Stimulated activated CD8-positive, alpha-beta memory T cell treated with anti-CD3 and anti-CD28 coated beads, Interleukin-15, amount 100 ng/mL, for 1 hour (primary cell): ENCODE results near the gene KCTD11.
A peak's percentile ranks its signal among the peaks of the same experiment; 100 is the strongest.
"Not testable (repeated sequence)": the region's sequence is repeated elsewhere in the genome, so short reads cannot be mapped to it uniquely, and the experiment has no call there.

Experiments
- DNase-seq: peaks from one replicate; pipeline ENCODE4 v3.0.0-alpha.2; 2020; ENCODE audit warnings: low read depth

Gene KCTD11

DNA sequence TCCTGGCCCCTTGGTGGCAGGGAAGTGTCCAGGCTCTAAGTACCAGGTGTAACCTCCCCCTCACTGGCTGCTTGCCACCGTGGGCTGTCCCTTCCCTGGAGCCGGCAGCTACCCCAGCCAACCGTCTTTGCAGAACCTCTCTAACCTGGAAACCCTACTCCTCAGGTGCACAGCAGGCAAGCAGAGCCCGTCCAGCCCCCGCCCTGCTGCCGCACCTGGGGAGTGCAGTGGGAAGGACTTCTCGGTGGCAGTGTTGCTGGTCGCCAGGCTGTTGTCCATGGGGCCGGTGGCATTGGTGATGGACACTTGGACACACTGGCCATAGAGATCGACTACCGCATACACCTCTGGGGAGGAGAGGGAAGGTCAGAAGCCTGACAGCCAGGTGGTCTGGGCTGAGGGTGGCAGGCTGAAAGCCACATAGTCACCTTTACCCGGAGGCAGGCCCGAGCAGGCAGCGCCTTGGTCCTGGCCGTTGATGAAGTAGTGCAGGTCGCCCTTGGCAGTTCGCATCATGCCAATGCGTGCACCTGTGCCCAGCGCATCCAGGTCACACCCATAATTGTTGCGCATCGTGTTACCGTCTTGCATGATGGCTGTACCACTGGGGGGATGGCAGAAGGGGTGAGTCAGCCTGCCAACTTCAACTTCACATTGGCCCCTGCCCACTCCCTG lies 29.3 kb upstream of the KCTD11 start:
- DNase-seq: no peak

DNA sequence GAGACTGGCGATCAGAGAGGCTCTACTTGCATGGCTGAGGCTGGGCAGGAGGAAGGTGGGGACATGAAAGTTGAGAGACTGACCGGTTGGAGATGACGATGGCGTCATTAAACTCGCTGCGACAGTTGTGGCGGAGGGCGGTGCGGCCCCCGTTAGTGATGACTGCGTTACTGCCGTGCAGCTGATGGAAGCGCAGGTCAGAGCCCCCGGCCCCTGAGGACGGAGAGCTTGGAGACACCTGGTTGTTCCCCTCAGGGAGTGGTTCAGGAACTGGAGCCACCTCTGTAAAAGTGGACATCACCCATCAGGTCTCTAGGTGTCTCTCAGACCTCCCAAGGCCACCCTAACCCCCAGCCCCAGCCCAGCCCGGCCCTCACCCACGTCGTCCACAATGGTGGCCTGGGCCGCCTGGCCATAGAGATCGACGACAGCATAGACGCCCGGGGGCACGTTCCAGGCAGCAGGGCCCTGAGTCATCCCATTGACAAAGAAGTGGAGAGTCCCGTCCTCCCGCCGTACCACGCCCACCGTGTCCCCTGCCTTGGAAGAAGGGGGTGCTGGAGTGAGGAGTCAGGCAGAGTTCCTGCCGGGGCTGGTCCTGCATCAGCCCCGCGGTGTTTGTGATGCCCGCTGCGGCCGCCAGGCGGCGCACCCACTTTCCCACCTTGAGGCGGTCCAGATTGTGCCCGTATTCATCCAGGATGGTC lies 28.1 kb upstream of the KCTD11 start:
- peak; percentile 45 for DNase-seq

DNA sequence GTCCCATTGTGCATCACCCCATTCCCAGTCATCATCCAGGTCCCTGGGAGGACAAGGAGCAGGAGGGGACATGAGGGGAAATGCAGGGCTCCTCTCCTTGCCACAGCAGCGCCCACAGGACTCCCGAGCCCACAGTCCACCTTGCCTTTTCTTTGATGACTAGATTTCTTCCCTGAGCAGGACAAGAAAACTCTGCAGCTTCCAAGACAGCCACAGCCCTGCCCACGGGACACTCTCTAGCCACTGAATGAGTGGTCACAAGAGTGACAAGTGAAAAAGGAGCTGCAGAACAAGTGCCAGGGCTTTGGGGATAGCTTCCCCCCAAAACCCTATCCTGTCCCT lies 27.6 kb upstream of the KCTD11 start:
- DNase-seq: no peak

DNA sequence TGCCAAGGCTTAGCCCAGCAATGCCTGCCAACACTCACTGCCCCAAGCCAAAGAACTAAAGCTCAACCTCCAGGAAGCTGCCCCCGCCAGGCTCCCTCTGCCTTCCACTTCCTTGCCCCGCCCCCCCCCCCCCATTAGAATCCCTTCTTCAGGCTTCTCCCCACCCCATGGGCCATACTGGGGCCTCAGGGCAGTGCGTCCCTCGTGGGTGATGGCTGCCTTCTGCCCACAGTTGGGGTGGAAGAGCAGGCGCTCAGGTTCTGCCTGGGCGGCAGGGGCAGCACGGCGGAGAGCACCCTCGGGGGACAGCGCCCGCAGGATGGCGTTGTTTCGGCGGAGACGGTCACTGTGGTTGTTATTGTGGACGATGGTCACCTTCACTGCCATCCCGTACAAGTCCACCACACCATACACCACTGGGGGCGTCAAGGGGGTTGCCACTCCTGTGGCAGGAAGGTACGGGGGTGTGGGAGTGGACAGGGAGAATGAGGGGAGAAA lies 26.9 kb upstream of the KCTD11 start:
- DNase-seq: no peak

DNA sequence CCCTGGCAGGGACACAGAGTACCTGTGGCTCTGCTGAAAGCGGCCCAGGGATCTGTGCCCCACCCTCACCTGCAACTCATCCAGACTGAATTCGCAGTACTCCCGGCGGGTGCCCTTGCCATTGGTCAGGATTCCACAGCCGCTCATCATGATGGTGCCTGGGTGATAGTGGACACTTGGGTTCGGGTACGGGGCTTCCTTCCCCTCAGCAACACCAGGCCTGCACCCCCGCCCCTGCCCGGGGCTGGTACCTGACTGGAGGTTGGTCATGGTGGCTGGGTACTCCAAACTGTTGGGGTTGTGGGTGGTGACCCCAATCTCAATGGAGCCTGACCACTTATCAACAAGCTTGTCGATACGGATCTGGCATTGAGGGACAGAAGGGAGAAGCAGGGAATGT lies 25.8 kb upstream of the KCTD11 start:
- no peak for DNase-seq

DNA sequence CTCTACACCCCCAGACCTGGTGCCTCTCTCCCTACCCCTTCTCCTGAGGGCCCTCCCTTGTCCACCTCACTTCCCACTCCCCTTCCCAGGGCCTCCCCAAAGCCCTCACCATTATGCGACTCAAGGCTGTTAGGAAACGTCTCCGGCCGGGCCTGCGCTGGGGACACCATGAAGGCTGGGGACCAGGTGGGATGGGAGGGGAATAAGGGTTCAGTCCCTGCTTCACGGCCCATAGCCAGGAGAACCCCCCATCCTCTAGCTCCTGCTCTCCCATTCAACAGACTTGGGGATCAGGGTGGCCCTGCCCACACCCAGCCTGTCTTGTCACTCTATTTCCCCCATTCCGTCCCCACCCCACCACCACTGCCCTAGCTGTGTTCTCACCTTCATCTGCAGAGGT lies 24.9 kb upstream of the KCTD11 start:
- DNase-seq: no peak

DNA sequence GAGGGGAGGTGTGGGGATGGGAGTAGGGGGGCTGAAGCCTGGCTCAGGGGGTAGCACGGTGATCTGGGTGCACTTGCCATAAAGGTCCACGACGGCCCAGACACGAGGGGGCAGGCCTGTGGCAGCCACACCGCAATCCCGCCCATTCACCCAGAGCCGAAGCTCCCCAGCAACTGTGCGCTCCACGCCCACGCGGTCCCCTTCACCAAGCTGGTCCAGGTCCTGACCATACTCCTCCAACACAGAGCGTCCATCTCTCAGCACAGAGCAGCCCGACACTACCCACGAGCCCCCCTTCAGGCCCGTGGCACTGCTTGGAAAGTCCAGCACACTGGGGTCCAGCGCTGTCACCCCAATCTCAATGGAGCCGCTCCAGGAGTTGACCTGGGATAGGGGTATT lies 24.5 kb upstream of the KCTD11 start:
- DNase-seq: no peak

DNA sequence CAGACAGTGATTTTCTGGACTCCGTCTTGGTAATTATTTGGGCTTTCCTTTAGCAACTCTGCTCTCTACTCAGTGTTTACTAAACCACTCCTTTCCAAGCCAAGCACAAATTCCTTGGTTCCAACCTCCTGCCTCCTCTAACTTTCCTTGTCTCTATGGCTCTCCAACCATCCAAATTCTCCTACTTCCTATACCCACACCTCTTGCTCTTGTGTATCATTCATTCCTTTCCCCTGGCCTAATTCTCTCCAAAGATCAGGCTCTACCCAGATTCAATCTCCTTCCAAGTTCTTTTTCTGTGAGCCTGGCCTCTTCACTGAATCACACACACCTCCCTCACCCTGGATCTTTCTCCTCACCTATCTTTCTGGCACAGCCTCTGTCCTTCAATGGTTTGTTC lies 24.0 kb upstream of the KCTD11 start:
- DNase-seq: no peak

DNA sequence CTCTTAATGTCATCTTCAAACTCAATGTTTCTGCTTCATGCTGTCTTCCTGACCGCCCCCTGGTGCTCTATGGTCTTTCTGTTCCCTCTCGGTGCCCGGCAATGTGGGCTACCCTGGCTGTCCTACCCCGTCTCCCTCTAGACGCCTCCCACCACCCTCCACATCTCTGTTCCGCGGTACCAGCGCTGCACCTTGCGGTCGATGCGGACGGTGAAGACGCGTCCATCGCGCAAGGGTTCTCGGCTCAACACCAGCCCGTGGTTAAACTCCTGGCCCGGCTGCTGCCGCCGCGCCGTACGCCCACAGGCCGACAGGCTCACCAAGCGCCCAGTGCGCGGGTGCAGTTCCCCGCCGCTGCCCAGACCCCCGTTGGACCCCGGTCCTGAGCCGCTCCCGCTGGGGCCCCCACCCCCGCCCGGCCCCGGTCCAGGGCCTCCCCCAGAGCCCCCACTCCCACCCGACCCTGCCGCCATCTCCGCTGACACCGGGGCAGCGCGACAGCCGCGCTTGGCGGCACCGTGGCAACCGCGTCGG lies 23.1 kb upstream of the KCTD11 start, which contains the start of gene NEURL4:
TSS of gene NEURL4 (minus strand) at position 496 of the 534 bp plus-strand sequence. CDS start at position 473, 23 bp downstream.
- no peak for DNase-seq

DNA sequence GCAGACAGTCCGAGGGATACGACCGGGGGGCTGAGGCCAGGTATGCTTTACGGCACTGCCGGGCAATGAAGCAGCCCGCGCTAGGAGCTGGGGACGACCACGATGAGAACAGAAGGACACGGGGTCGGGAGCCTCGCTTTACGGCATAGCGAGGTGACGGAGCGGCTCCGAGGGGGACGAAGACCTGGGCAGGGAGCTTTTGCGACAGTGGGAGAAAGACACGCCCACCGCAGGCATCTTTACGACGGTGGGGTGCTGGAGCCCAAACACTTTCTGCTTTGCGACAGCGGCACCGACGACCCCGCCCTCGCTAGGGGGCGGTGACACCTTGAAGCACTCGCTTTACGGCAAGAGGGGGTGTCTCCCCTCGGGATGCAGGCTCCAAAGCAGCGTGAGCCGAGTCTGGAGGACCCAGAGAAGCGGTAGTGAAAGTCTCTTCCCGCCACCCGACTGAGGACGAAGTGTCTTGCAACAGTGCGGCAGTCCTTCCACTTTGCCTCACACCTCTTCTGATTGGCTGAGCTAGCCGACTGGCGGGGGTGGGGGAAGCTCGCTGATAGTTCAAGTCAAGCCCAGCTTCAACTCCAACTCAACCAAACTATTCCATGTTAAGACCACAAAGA lies 22.5 kb upstream of the KCTD11 start:
- peak; percentile 92 for DNase-seq

DNA sequence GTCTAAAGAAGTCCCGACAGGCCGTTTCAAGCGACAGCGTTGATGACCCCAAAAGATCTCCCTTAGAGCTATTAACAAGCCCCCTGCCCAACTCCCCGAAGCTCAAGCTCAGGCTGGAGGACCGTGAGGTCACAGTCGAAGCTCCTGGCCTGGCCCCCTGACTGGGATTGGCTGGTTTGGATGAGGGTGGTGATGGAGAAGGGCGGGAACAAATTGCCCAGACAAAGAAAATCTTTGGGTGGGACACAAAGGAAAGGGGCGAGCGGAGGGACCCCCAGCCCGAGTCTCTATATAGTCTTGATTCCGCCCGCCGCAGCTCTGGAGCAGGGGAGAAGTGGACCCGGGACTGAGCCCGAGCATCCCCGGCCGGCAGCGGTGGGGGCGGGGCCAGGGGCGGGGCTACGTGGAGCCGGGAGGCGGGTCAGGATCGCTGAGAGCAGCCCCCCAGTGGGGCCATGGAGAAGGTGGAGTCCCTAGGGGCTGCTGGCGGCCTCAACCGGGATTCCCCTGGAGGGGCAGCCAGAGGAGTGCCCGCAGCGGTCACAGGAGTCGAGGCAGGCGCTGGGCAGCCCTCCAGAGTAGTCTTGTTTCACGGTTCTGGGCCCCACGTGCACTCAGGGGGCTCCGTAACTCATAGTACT lies 21.8 kb upstream of the KCTD11 start:
- peak; percentile 49 for DNase-seq

DNA sequence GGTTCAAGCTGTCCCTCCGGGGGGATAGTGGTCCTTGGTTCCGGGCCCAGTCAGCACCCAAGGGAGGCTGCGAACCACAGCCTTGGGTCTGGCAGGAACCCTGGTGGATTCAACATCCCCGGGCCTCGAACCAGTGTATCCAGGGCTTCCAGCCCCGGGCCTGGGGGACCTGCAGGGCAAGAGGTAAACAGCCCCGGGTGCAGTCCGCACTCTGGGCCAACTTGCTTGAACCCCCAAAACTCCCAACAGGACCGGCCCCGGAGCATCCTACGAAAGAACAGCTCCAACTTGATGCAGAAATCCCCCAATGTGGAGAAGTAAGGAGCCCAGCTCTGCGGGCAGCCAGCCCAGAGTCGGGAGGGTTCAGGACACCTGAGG lies 21.3 kb upstream of the KCTD11 start:
- DNase-seq: no peak

DNA sequence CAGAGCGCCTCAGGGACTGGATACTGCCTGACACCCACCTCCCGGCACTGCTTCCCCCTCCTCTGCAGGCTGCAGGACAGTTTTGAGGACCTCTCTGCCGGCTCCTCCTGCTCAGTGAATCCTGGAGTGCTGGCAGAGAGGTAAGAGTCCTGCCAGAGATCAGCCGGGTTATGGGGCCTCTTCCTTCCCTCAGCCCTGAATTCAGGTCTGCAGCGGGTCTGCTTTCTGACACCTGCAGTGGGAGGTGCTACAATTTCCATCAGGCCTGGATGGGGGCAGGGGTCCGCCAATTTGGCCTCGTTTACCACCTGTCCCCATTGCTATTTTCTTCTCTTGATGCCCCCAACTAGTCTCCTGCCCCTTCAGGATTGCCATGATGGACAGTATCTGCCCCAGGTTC lies 19.9 kb upstream of the KCTD11 start:
- no peak for DNase-seq

DNA sequence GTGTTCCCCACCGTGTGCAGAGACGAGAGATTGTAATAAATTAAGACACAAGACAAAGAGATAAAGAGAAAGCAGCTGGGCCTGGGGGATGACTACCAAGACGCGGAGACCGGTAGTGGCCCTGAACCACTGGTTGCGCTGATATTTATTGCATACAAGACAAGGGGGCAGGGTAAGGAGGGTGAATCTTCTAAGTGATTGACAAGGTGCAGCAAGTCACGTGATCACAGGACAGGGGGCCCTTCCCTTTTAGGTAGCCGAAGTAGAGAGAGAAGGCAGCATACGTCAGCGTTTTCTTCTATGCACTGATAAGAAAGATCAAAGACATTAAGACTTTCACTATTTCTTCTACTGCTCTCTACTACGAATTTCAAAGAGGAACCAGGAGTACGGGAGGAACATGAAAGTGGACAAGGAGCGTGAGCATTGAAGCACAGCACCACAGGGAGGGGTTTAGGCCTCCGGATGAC lies 19.3 kb upstream of the KCTD11 start:
- DNase-seq: not testable (repeated sequence)

DNA sequence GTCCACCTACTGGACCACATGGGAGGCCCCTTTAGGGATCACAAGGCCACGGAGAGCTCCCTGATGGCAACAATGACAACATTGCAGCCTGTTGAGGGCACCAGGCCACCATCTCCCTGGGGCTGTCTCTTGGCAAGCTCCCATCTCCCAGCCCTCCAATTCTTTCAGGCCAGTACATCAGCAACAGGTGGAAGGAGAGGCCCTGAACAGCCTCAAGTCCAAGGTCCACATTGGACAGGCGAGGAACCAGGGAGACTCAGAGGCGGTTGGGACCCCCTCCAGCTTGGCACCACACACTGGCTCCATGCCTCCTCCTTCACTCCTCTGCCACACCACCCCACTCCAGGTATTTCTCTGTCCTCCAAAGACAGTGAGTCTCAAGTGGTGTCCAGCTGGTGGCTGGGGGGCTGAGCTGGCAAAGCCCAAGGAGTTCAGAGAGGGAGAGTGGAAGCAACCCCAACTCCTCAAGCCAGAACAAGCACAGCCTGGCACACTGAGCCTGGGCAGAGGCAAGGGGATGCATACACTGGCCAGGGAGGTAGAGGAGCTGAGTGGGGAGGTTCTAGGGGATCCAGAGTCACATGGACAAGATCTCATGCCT lies 16.9 kb upstream of the KCTD11 start:
- no peak for DNase-seq

DNA sequence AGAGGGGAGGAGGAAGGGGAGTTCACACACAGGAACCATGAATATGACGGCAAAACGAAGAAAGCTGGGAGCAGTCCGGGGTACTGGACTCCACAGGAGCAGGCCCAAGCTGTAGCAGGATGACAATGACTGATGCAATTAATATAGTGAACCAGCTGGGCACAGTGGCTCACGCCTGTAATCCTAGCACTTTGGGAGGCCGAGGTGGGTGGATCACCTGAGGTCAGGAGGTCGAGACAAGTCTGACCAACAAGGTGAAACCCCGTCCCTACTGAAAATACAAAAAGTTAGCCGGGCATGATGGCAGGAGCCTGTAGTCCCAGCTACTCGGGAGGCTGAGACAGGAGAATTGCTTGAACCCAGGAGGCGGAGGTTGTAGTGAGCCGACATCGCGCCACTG lies 16.2 kb upstream of the KCTD11 start:
- DNase-seq: not testable (repeated sequence)

DNA sequence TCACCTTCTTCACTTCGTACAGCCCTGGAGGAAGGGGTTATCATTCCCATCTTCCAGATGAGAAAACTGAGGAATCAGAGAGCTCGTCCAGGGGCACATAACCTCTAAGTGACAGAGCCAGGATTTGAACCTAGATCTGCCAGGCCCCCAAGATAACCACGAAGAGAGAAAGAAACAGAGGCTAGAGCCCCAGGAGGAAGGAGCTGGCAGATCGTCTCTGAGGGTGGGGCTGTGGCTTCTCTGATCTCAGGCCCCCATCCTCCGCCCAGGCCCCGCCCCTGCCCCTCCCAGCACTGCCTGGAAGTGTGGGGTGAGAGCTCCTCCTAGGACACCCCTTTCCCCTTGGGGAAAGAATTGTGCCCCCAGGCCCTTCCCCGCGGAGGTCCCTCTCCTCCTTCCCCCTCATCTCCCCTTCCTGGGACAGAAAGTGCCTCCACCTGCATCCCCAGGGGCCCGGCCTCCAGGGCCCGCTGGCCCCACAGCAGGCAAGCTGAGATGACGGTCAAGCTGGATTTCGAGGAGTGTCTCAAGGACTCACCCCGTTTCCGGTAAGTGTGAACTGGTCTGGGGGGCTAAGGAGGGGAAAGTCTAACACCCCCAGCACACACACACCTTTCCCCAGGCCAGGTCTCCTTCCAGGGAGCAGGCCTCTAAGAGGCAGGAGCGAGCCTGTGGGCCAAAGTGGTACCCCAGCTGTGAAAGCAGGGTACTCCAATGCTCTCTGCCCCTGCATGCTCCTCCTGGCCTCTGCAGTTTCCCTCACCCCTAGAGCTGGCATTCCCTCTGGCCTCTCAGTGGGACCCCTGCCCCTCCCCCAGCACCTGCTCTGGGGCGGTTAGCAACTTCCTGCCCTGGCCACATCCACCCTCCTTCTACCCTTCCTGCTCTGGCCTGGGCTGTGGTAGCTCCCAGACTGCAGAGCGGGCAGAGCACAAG lies 15.5 kb upstream of the KCTD11 start, which contains the start of gene ACAP1:
TSS of gene ACAP1 (plus strand) at position 290 of the 936 bp plus-strand sequence. CDS start at position 496, 206 bp downstream.
- DNase-seq: peak; percentile 77

DNA sequence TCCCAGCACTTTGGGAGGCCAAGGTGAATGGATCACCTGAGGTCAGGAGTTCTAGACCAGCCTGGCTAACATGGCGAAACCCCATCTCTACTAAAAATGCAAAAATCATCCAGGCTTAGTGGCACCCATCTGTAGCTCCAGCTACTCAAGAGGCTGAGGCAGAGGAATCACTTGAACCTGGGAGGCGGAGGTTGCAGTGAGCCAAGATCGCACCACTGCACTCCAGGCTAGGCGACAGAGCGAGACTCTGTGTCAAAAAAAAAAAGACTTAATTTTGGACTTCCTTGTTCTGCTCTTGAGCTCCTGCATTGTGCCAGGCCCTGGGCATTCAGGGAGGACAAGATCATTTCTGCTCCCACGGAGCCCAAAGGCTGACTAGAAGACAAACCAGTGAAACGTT lies 14.4 kb upstream of the KCTD11 start:
- DNase-seq: not testable (repeated sequence)

DNA sequence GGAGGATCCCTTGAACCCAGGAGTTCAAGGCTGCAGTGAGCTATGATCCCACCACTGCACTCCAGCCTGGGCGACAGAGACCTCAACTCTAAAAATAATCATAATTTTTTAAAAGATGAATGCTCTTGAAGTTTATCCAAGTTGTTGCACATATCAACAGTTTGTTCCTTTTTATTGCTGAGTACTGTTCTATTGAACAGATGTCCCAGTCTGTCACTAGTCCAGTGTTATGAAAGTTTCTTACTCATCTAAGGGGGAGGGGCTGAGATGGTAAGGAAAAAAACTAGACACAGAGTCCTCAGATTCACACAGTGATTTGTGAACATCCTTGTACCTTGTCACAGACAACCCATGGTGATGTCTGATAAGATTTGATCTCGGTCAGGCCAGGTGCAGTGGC lies 11.8 kb upstream of the KCTD11 start:
- no peak for DNase-seq

DNA sequence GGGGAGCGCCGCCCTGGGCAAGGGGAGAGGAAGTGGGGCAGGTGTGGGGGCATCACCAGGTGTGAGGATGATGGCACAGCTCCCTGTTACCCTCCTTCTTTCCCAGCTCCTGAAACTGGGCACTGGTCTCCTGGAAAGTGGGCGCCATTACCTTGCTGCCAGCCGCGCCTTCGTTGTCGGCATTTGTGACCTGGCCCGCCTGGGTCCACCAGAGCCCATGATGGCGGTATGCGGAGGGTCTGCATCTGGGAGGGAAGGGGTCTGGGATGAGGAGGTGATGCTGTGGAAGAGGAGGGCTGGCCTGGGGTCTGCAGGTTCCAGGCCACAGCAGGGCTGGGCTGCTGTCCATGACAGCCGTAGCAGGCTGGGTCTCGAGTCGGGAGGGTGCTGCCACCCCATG lies 10.1 kb upstream of the KCTD11 start:
- no peak for DNase-seq

DNA sequence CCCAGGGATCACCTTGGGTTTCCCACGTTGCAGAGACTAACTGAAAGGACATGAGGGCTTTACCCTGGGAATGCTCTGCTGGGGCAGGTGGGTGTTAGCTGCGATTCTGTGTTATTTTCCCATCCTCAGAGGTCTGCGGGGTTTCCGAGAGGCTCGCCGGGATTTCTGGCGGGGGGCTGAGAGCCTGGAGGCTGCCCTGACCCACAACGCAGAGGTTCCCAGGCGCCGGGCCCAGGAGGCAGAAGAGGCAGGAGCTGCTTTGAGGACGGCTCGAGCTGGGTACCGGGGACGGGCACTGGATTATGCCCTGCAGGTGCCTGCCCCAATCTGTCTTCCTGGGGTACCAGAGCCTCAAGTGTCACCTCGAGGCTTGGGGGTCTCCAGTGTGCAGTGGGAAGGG lies 8.7 kb upstream of the KCTD11 start:
- no peak for DNase-seq
